ENCODE measurements around the gene ARVCF.
"Not testable (repeated sequence)": the region's sequence is repeated elsewhere in the genome, so short reads cannot be mapped to it uniquely, and the experiment has no call there.

ARVCF gene

GRCh38 chr22:19943082-19944026, 73.3 kb downstream of the ARVCF start:
- Histone ChIP-seq H3K9ac (ENCODE audit: low read depth, low read length) (peak overlapping the region; percentile 100), H3K4me1 (ENCODE audit: control insufficient read depth, insufficient read depth, low read length) (peaks cover 43% of the 10 kb centered on the region), H3K4me2 (ENCODE audit: low read length) (peak overlapping the region; percentile 88)

DNA sequence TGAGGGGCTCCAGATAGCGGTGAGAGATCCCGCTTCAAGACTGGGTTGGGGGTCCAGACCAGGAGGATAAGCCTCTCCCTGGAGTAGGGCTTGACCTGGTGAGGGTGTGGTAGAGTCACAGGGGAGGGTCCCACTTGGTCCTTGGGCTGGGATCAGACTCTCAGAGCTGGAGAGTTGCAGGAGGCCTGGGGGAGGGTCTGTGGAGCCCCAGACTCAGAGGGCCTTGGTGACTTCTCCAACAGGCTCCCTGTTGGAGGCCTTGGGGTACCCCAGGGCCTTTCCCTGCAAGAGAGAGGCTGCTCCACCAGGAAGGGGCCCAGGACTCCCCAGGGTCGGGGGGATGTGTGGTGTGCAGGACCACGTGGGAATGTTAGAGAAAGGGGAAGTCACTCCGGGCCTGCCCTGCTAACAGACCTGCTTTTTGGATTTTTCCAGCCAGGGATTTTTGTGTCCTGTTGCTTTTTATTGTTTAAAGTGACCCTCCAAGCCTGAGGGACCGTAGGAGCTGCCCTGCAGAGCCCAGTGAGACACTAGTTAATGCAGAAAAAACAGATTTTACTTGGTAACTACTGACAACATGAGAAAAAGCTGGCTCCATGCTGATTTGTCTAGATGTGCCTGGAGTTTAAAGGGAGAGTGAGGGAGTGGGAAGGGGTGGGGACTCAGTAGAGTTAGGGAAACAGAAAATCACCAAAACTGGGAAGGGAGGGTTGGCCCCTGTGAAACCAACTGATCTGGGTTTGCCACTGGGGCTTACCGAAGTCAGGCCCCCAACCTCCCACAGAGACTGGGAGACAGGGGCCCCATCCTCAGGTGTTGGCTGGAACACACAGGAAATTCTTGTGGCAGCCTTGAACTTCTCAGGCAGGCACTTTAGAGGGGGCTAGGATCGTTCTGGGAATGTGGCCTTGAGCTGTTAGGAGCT, 74.2 kb downstream of the ARVCF start:
- Histone ChIP-seq H3K36me3 (ENCODE audit: insufficient read depth, low read length) (no peaks in the 10 kb centered on the region), H3K27me3 (ENCODE audit: control insufficient read depth, insufficient read depth, low read length) (no peaks in the 10 kb centered on the region), H3K9ac (ENCODE audit: low read depth, low read length) (peak overlapping the region; percentile 100), H3K4me3 (ENCODE audit: low read length) (peak overlapping the region; percentile 91), H3K9me3 (replicated peaks; ENCODE audit: low read length) (no peaks in the 10 kb centered on the region), H3K4me2 (ENCODE audit: low read length) (peak overlapping the region; percentile 88), H3K4me1 (ENCODE audit: control insufficient read depth, insufficient read depth, low read length) (peaks cover 37% of the 10 kb centered on the region)

More at GRCh38 chr22:19943082-19944026, 73.3 kb downstream of the ARVCF start:
- Histone ChIP-seq H3K27me3 (ENCODE audit: control insufficient read depth, insufficient read depth, low read length) (no peaks in the 10 kb centered on the region), H3K4me3 (ENCODE audit: low read length) (peak overlapping the region; percentile 91), H3K9me3 (replicated peaks; ENCODE audit: low read length) (no peaks in the 10 kb centered on the region), H3K36me3 (ENCODE audit: insufficient read depth, low read length) (peaks cover 3% of the 10 kb centered on the region)

DNA sequence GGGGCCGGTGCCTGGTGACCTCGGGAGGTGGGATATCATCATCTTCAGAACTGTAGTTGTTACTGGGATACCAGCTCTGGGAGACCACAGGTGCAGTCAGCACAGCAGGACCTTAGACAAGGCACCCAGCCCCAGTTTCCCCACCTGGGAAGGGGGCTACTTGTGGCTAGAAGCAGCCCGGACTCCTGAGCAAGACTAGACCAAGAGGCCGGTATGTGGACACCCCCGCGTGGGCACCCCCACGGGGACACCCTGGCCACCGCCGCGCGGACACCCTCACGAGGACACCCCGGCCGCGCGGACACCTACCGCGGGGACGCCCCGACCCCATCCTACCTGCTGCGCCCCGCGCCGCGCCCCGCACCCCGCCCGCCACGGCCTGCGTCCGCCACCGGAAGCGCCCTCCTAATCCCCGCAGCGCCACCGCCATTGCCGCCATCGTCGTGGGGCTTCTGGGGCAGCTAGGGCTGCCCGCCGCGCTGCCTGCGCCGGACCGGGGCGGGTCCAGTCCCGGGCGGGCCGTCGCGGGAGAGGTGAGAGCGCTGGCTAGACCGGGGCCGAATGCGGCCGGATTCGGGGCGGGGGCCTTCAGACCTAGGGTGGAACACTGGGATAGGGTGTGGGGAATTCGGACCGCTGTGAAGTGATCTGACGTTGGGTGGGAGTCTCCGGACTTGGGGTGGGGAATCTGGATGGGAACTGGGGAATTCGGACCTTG, 75.1 kb downstream of the ARVCF start, which contains the start of the genes COMT and TXNRD2:
COMT (plus strand) TSS at position 408 of the 718 bp plus-strand sequence. CDS start 20,755 bp downstream, outside the sequence.
TXNRD2 (minus strand) TSS at position 454 of the 718 bp plus-strand sequence; CDS start at position 439, 15 bp downstream.
- H3K4me2 ChIP-seq (ENCODE audit: low read length): peak within 1 kb of the TSS; percentile 88
- peak within 1 kb of the TSS; percentile 91 for H3K4me3 ChIP-seq (ENCODE audit: low read length)

GRCh38 chr22:19940536-19941364, 75.9 kb downstream of the ARVCF start:
- Histone ChIP-seq H3K27me3 (ENCODE audit: control insufficient read depth, insufficient read depth, low read length) (no peaks in the 10 kb centered on the region), H3K4me3 (ENCODE audit: low read length) (peak overlapping the region; percentile 91), H3K36me3 (ENCODE audit: insufficient read depth, low read length) (no peaks in the 10 kb centered on the region), H3K4me2 (ENCODE audit: low read length) (peak overlapping the region; percentile 88), H3K9ac (ENCODE audit: low read depth, low read length) (peak overlapping the region; percentile 100), H3K9me3 (replicated peaks; ENCODE audit: low read length) (no peaks in the 10 kb centered on the region), H3K4me1 (ENCODE audit: control insufficient read depth, insufficient read depth, low read length) (peaks cover 36% of the 10 kb centered on the region)

More for the DNA sequence above, 75.1 kb downstream of the ARVCF start, which contains the start of the genes COMT and TXNRD2:
- Histone ChIP-seq H3K4me1 (ENCODE audit: control insufficient read depth, insufficient read depth, low read length) (peaks cover 36% of the 10 kb centered on the region), H3K27me3 (ENCODE audit: control insufficient read depth, insufficient read depth, low read length) (no peaks in the 10 kb centered on the region), H3K9me3 (replicated peaks; ENCODE audit: low read length) (no peaks in the 10 kb centered on the region), H3K9ac (ENCODE audit: low read depth, low read length) (peak within 1 kb of the TSS; percentile 100), H3K36me3 (ENCODE audit: insufficient read depth, low read length) (no peaks in the 10 kb centered on the region)

- Histone ChIP-seq H3K4me1 (ENCODE audit: control insufficient read depth, insufficient read depth, low read length) (peaks cover 18% of the 10 kb centered on the region), H3K4me2 (ENCODE audit: low read length) (no peak overlapping the region), H3K27me3 (ENCODE audit: control insufficient read depth, insufficient read depth, low read length) (no peaks in the 10 kb centered on the region), H3K4me3 (ENCODE audit: low read length) (no peak overlapping the region), H3K36me3 (ENCODE audit: insufficient read depth, low read length) (no peaks in the 10 kb centered on the region), H3K9me3 (replicated peaks; ENCODE audit: low read length) (no peaks in the 10 kb centered on the region), H3K9ac (ENCODE audit: low read depth, low read length) (no peak overlapping the region)
Measured at GRCh38 chr22:19937616-19938473, 78.8 kb downstream of the ARVCF start.

- H3K4me1 ChIP-seq (ENCODE audit: control insufficient read depth, insufficient read depth, low read length): peaks cover 9% of the 10 kb centered on the region
- H3K27me3 ChIP-seq (ENCODE audit: control insufficient read depth, insufficient read depth, low read length): no peaks in the 10 kb centered on the region
- no peak overlapping the region for H3K4me3 ChIP-seq (ENCODE audit: low read length)
- H3K36me3 ChIP-seq (ENCODE audit: insufficient read depth, low read length): peaks cover 2% of the 10 kb centered on the region
- no peaks in the 10 kb centered on the region for H3K9me3 ChIP-seq (replicated peaks; ENCODE audit: low read length)
- H3K4me2 ChIP-seq (ENCODE audit: low read length): no peak overlapping the region
- no peak overlapping the region for H3K9ac ChIP-seq (ENCODE audit: low read depth, low read length)
Measured at GRCh38 chr22:19936513-19936912, 80.1 kb downstream of the ARVCF start.

GRCh38 chr22:19935123-19935718, 81.4 kb downstream of the ARVCF start:
- not testable (repeated sequence) for H3K4me2 ChIP-seq (ENCODE audit: low read length); H3K9me3 ChIP-seq (replicated peaks; ENCODE audit: low read length); H3K4me1 ChIP-seq (ENCODE audit: control insufficient read depth, insufficient read depth, low read length); H3K4me3 ChIP-seq (ENCODE audit: low read length); H3K27me3 ChIP-seq (ENCODE audit: control insufficient read depth, insufficient read depth, low read length); H3K36me3 ChIP-seq (ENCODE audit: insufficient read depth, low read length); H3K9ac ChIP-seq (ENCODE audit: low read depth, low read length)

- Histone ChIP-seq H3K36me3 (ENCODE audit: insufficient read depth, low read length) (peaks cover 2% of the 10 kb centered on the region), H3K27me3 (ENCODE audit: control insufficient read depth, insufficient read depth, low read length) (no peaks in the 10 kb centered on the region), H3K4me3 (ENCODE audit: low read length) (no peak overlapping the region)
Measured at GRCh38 chr22:19933341-19934241, 83.0 kb downstream of the ARVCF start.

More at GRCh38 chr22:19933341-19934241, 83.0 kb downstream of the ARVCF start:
- no peaks in the 10 kb centered on the region for H3K4me1 ChIP-seq (ENCODE audit: control insufficient read depth, insufficient read depth, low read length)
- H3K9me3 ChIP-seq (replicated peaks; ENCODE audit: low read length): no peaks in the 10 kb centered on the region
- H3K4me2 ChIP-seq (ENCODE audit: low read length): no peak overlapping the region
- H3K9ac ChIP-seq (ENCODE audit: low read depth, low read length): no peak overlapping the region

All from skeletal muscle satellite cell (primary cell).